ENCODE measurements around the gene CRIP1.

Gene CRIP1

DNA sequence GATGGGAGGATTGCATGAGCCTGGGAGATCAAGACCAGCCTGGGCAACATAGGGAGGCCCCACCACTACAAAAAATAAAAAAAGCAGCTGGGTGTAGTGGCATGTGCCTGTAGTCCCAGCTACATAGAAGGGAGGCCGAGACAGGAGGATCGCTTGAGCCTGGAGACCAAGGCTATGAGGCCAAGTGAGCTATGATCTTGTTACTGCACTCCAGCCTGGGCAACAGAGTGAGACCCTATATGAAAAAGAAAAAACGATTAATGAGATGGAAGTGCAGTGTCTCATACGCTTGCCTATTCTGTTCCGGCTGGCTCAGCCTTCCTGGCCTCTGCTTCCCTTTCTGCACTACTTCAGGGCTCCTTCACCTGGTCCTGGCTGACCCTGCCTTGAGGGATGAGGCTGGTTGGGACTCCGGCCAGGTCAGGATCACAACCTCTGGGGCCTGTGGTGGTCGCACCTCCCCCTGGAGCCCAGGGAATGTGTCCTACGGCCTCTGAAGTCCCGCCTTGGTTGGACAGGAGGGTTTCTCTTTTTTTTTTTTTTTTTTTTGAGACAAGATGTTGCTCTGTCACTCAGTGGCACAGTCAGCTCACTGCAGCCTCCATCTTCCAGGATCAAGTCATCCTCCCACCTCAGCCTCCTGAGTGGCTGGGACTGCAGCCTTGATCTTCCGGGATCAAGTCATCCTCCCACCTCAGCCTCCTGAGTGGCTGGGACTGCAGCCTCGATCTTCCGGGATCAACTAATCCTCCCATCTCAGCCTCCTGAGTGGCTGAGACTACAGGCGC lies 15.0 kb downstream of the CRIP1 start:
- H4K20me1 ChIP-seq (ENCODE audit: insufficient read depth, low read length) = no peaks in the 10 kb centered on the region
- H3K4me1 ChIP-seq (ENCODE audit: low read length) = no peaks in the 10 kb centered on the region
- no peak overlapping the region for H3K9ac ChIP-seq (ENCODE audit: low read length)
- DNase-seq = no peak
- H3F3A ChIP-seq (ENCODE audit: insufficient read depth, low read length) = no peaks in the 10 kb centered on the region
- H3K36me3 ChIP-seq (replicated peaks; ENCODE audit: insufficient read depth, low read length) = no peaks in the 10 kb centered on the region
- H3K9me3 ChIP-seq (replicated peaks; ENCODE audit: insufficient read depth, low read length) = no peaks in the 10 kb centered on the region
- TF ChIP-seq, protein P1, sequence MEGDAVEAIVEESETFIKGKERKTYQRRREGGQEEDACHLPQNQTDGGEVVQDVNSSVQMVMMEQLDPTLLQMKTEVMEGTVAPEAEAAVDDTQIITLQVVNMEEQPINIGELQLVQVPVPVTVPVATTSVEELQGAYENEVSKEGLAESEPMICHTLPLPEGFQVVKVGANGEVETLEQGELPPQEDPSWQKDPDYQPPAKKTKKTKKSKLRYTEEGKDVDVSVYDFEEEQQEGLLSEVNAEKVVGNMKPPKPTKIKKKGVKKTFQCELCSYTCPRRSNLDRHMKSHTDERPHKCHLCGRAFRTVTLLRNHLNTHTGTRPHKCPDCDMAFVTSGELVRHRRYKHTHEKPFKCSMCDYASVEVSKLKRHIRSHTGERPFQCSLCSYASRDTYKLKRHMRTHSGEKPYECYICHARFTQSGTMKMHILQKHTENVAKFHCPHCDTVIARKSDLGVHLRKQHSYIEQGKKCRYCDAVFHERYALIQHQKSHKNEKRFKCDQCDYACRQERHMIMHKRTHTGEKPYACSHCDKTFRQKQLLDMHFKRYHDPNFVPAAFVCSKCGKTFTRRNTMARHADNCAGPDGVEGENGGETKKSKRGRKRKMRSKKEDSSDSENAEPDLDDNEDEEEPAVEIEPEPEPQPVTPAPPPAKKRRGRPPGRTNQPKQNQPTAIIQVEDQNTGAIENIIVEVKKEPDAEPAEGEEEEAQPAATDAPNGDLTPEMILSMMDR (IDR thresholded peaks at IDR 0.05; ENCODE audit: low read length) = no peak
- TF ChIP-seq EZH2phosphoT487 (IDR thresholded peaks at IDR 0.05; ENCODE audit: low read length) (no peak), EZH2 (optimal IDR thresholded peaks at IDR 0.05; ENCODE audit: low read depth, low read length) (no peak)
- no peak overlapping the region for H2AFZ ChIP-seq (ENCODE audit: low read length)
- H3K79me2 ChIP-seq (ENCODE audit: low read length) = no peaks in the 10 kb centered on the region
- peaks cover 29% of the 10 kb centered on the region for H3K27me3 ChIP-seq (replicated peaks; ENCODE audit: insufficient read depth, low read length)
- no peak overlapping the region for H3K4me2 ChIP-seq (ENCODE audit: low read depth, low read length)
- H3K4me3 ChIP-seq (ENCODE audit: low read length) = no peak overlapping the region
- H3K9me2 ChIP-seq (replicated peaks; ENCODE audit: insufficient read depth, low read length) = no peaks in the 10 kb centered on the region
- no peak overlapping the region for H3K27ac ChIP-seq (ENCODE audit: low read length)

DNA sequence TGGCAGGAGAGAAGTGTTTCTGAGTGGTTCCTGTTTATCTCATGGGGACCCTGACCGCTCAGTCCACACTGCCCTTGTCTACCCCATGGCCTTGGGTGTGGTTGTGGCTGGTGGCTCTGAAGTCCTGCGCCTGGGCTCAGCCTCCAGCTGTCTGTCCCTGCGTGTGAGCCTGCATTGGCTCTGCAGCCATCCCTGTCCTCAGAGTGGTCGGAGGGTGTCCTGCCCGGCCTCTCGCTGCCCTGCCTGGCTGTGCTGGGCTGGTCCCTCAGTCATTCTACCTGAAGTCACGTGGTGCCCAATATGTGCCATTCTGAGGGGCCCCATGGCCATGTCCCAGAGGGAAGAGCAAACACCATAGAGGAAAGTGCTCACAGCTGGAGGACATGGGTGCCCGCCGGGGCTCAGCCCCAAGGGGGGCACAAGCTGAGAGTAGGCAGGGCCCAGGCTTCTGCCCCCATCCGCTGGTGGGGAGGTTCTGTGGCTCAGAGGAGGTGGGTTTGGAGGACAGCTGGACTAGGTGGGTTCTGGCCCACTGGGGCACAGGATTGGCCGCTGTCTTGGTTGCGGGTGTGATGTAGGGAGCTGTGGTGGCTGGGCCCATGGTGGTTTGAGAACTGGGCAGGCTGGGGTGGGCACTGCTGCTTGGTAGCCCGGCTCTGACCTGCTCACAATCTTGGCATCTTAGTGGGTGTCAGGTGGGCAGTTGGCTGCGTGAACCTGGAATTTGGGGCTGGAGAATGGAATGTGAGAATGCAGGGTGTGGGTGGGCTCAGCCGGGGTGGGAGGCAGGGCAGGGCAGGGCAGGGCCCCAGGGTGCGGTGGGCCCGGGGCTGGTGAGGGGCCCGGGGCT lies 16.0 kb downstream of the CRIP1 start:
- no peak overlapping the region for H3K4me3 ChIP-seq (ENCODE audit: low read length)
- peaks cover 39% of the 10 kb centered on the region for H3K27me3 ChIP-seq (replicated peaks; ENCODE audit: insufficient read depth, low read length)
- no peaks in the 10 kb centered on the region for H3K9me3 ChIP-seq (replicated peaks; ENCODE audit: insufficient read depth, low read length)
- no peak overlapping the region for H2AFZ ChIP-seq (ENCODE audit: low read length)
- no peak overlapping the region for H3K27ac ChIP-seq (ENCODE audit: low read length)
- H3K79me2 ChIP-seq (ENCODE audit: low read length) = no peaks in the 10 kb centered on the region
- H4K20me1 ChIP-seq (ENCODE audit: insufficient read depth, low read length) = no peaks in the 10 kb centered on the region
- H3K9me2 ChIP-seq (replicated peaks; ENCODE audit: insufficient read depth, low read length) = no peaks in the 10 kb centered on the region
- no peak overlapping the region for H3K9ac ChIP-seq (ENCODE audit: low read length)
- no peaks in the 10 kb centered on the region for H3K36me3 ChIP-seq (replicated peaks; ENCODE audit: insufficient read depth, low read length)
- no peaks in the 10 kb centered on the region for H3F3A ChIP-seq (ENCODE audit: insufficient read depth, low read length)
- DNase-seq = no peak
- H3K4me2 ChIP-seq (ENCODE audit: low read depth, low read length) = no peak overlapping the region
- TF ChIP-seq EZH2phosphoT487 (IDR thresholded peaks at IDR 0.05; ENCODE audit: low read length) = no peak
- no peak for TF ChIP-seq EZH2 (optimal IDR thresholded peaks at IDR 0.05; ENCODE audit: low read depth, low read length)
- TF ChIP-seq, protein P1 (IDR thresholded peaks at IDR 0.05; ENCODE audit: low read length) = no peak
- H3K4me1 ChIP-seq (ENCODE audit: low read length) = no peaks in the 10 kb centered on the region

DNA sequence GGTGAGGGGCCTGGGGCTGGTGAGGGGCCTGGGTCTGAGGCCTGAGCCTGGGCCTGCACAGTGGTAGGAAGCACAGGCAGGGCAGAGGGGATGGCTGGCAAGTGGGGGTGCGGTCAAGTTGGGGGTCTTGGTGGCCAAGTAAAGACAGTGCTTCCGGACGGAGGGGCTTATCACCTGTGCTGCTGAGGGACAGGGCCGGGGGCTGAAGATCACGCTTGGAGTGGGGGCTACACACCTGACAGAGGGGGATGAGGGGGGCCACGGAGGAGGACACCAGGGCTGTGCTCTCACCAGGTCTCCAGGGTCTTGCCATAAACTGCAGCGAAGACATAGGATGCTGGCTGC lies 16.6 kb downstream of the CRIP1 start:
- Histone ChIP-seq H3K4me3 (ENCODE audit: low read length) (no peak overlapping the region), H3K27ac (ENCODE audit: low read length) (no peak overlapping the region), H2AFZ (ENCODE audit: low read length) (no peak overlapping the region), H3K4me2 (ENCODE audit: low read depth, low read length) (no peak overlapping the region), H3F3A (ENCODE audit: insufficient read depth, low read length) (no peaks in the 10 kb centered on the region), H3K36me3 (replicated peaks; ENCODE audit: insufficient read depth, low read length) (no peaks in the 10 kb centered on the region), H4K20me1 (ENCODE audit: insufficient read depth, low read length) (no peaks in the 10 kb centered on the region), H3K9me3 (replicated peaks; ENCODE audit: insufficient read depth, low read length) (no peaks in the 10 kb centered on the region), H3K79me2 (ENCODE audit: low read length) (no peaks in the 10 kb centered on the region), H3K27me3 (replicated peaks; ENCODE audit: insufficient read depth, low read length) (peaks cover 45% of the 10 kb centered on the region), H3K9me2 (replicated peaks; ENCODE audit: insufficient read depth, low read length) (no peaks in the 10 kb centered on the region), H3K4me1 (ENCODE audit: low read length) (no peaks in the 10 kb centered on the region), H3K9ac (ENCODE audit: low read length) (no peak overlapping the region)
- DNase-seq = no peak
- TF ChIP-seq, protein P1 (IDR thresholded peaks at IDR 0.05; ENCODE audit: low read length) = no peak
- TF ChIP-seq EZH2 (optimal IDR thresholded peaks at IDR 0.05; ENCODE audit: low read depth, low read length) (no peak), EZH2phosphoT487 (IDR thresholded peaks at IDR 0.05; ENCODE audit: low read length) (no peak)

Data from MM.1S (cell line).